Activated CD8-positive, alpha-beta memory T cell treated with anti-CD3 and anti-CD28 coated beads, Interleukin-2, amount 50 U/mL, for 48 hours (primary cell): ENCODE measurements around the gene SNORC.
"Not testable (repeated sequence)": the region's sequence is repeated elsewhere in the genome, so short reads cannot be mapped to it uniquely, and the experiment has no call there.

ENCODE experiments used
- DNase-seq: peaks from one replicate; pipeline ENCODE4 v3.0.0-alpha.2; 2020

SNORC gene

GRCh38 chr2:232897598-232898408 is 27.7 kb downstream of the SNORC start:
- peak; percentile 76 for DNase-seq

GRCh38 chr2:232898592-232899543 is 28.8 kb downstream of the SNORC start:
- peak; percentile 56 for DNase-seq

- peak; percentile 53 for DNase-seq
Observed at GRCh38 chr2:232900811-232901735, 31.0 kb downstream of the SNORC start.

- peak; percentile 73 for DNase-seq
Observed at GRCh38 chr2:232901736-232902578, 31.9 kb downstream of the SNORC start.

GRCh38 chr2:232903989-232904388 is 33.9 kb downstream of the SNORC start:
- DNase-seq, result peak; percentile 42

GRCh38 chr2:232906867-232907717 is 37.0 kb downstream of the SNORC start:
- DNase-seq, result not testable (repeated sequence)

GRCh38 chr2:232907718-232908085 is 37.6 kb downstream of the SNORC start:
- not testable (repeated sequence) for DNase-seq

- no peak for DNase-seq
Observed at GRCh38 chr2:232908695-232909094, 38.6 kb downstream of the SNORC start.

GRCh38 chr2:232910376-232910775 is 40.3 kb downstream of the SNORC start:
- peak; percentile 38 for DNase-seq

- DNase-seq, result no peak
Observed at GRCh38 chr2:232911712-232912277, 41.7 kb downstream of the SNORC start.

GRCh38 chr2:232913903-232914302 is 43.8 kb downstream of the SNORC start:
- no peak for DNase-seq

GRCh38 chr2:232919141-232919540 is 49.1 kb downstream of the SNORC start:
- DNase-seq, result no peak

- DNase-seq, result no peak
Observed at GRCh38 chr2:232920055-232920454, 50.0 kb downstream of the SNORC start.

- DNase-seq, result no peak
Observed at GRCh38 chr2:232920760-232921159, 50.7 kb downstream of the SNORC start.

GRCh38 chr2:232924433-232924832 is 54.4 kb downstream of the SNORC start:
- no peak for DNase-seq

- DNase-seq, result no peak
Observed at GRCh38 chr2:232925153-232925820, 55.2 kb downstream of the SNORC start.

- DNase-seq, result no peak
Observed at GRCh38 chr2:232925821-232926156, 55.7 kb downstream of the SNORC start.

GRCh38 chr2:232926431-232926939 is 56.4 kb downstream of the SNORC start:
- DNase-seq, result no peak

GRCh38 chr2:232927032-232927792 is 57.1 kb downstream of the SNORC start:
- DNase-seq, result no peak
